Lower leg skin (tissue), 4 donors: ENCODE data around the gene NARS2. TPM values are rescaled to one million over a fixed set of nuclear protein-coding genes. Genes with fewer than 3 reads are reported as not detected.

Experiments used
- DNase-seq, 2 donors: peaks; one replicate each; pipeline ENCODE4 v3.0.0-alpha.2; 2019; ENCODE audit warnings: low spot score in 2 of 2
- H3K4me3 ChIP-seq: fragments of 200-600 bp; sonication (generic); 2 replicates; pipeline ENCODE4 v1.5.1; 2017; ENCODE audit warnings: mild to moderate bottlenecking, low read depth; ENCODE audit not compliant: poor library complexity, severe bottlenecking
- CTCF ChIP-seq, 3 donors: fragments of 450-650 bp; IDR thresholded peaks; one replicate each; pipeline ENCODE4 v1.5.1; 2016; ENCODE audit warnings: antibody characterized with exemption in 3 of 3, mild to moderate bottlenecking in 3 of 3, moderate library complexity in 2 of 3
- POLR2A ChIP-seq, 2 donors: fragments of 450-650 bp; IDR thresholded peaks; one replicate each; pipeline ENCODE4 v1.6.1; 2016 to 2017; ENCODE audit warnings: antibody characterized with exemption in 2 of 2, mild to moderate bottlenecking in 1 of 2, moderate library complexity in 1 of 2
- WGBS, 2 donors: methylation state at CpG; one replicate each; pipeline ENCODE4 v1.1.5; 2018; 5-methylcytosine and 5-hydroxymethylcytosine counted together
- intact Hi-C: fragments of 100-400 bp; cut with DNase I; formaldehyde crosslinking; loops from one replicate; pipeline ENCODE4 v1.15.0; 2023; ENCODE audit warnings: low total_unique reads
- total RNA-seq, 4 donors: library from RNA; depleted of rRNA; stranded (reverse); fragments of >200 nt; gene quantifications; one replicate each; pipeline ENCODE4 v1.1.0, GENCODE V29; 2016

NARS2 gene
- total RNA-seq, result 10 to 100 TPM; 11.2 to 15.7 (median 14.0) TPM

DNA sequence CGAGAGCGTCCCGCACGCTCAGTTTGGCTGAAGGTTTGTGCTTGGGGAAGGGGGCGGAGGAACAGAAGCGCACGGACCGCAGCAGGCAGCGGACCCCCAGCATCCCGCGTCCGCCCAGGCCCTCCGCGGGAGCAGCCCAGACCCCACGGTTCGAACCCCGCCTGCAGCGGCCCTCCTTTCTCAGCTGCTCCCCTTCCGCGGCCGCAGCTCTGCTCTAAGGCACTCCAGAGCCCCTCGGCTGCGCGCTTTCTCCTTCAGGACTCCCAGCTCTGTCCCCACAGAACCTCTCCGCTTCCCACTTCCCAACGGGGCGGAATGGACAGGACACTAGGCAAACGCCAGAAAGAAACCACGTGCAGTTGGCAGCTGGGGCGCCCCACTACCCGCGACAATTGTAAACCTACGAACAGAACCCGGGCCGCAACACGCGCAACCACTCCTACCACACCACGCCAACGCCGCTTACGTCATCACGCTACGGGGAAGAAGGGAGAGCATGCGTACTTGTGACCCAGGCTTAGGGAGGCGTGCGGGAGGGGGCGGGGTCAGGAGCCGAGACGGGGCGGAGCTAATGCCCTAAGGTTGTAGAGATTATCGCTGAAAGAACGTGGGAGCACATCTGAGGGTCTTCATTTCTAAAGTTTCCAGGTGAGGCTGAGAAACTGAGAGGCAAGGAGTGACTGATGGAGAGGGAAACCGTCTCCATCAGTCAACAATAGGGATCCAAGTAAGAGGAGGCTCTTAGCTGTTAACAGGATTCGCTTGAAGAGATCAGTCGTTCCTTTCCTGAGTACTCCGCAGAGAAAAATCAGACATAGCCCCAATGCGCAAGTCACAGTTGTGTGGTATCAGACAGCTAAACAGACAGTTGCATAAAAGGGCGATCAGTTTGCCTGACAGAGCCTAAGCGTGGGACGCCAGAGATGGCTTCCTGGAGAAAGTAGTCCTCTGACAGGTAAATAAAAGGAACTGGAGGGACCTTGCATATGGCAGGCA lies at the start of gene NARS2:
NARS2 (minus strand) TSS at position 479 of the 996 bp plus-strand sequence; CDS start at position 103, 376 bp downstream.
- peak within 1 kb of the TSS; percentile 65 for H3K4me3 ChIP-seq
- peak; percentile 98 to 100 for DNase-seq
- WGBS, 2 donors, result 0 to 1% methylated on average over 60 of the region's 60 CpGs
- TF ChIP-seq CTCF (IDR thresholded peaks at IDR 0.05) (no peak), POLR2A (IDR thresholded peaks at IDR 0.05) (no peak)
- intact Hi-C loops, result no loop called here

- WGBS, 2 donors, result 77 to 83% methylated on average over 5 of the region's 5 CpGs
Observed at GRCh38 chr11:78622666-78623065, 48.0 kb upstream of the NARS2 start.

GRCh38 chr11:78620159-78620558 lies 45.5 kb upstream of the NARS2 start:
- intact Hi-C loops, result no loop called here
- no peak for DNase-seq
- WGBS, 2 donors, result 81 to 88% methylated on average over 2 of the region's 2 CpGs
- TF ChIP-seq CTCF (IDR thresholded peaks at IDR 0.05), result no peak
- TF ChIP-seq POLR2A (IDR thresholded peaks at IDR 0.05), result no peak
- no peak overlapping the region for H3K4me3 ChIP-seq

More at GRCh38 chr11:78622666-78623065, 48.0 kb upstream of the NARS2 start:
- intact Hi-C loops, result no loop called here
- no peak for DNase-seq
- TF ChIP-seq POLR2A (IDR thresholded peaks at IDR 0.05), result no peak
- no peak for TF ChIP-seq CTCF (IDR thresholded peaks at IDR 0.05)
- H3K4me3 ChIP-seq, result no peak overlapping the region

GRCh38 chr11:78615724-78616123 lies 41.1 kb upstream of the NARS2 start:
- TF ChIP-seq POLR2A (IDR thresholded peaks at IDR 0.05), result no peak
- TF ChIP-seq CTCF (IDR thresholded peaks at IDR 0.05), result no peak
- 60 to 74% methylated on average over 1 of the region's 1 CpG for WGBS, 2 donors
- intact Hi-C loops, result no loop called here
- DNase-seq, result no peak
- no peak overlapping the region for H3K4me3 ChIP-seq

DNA sequence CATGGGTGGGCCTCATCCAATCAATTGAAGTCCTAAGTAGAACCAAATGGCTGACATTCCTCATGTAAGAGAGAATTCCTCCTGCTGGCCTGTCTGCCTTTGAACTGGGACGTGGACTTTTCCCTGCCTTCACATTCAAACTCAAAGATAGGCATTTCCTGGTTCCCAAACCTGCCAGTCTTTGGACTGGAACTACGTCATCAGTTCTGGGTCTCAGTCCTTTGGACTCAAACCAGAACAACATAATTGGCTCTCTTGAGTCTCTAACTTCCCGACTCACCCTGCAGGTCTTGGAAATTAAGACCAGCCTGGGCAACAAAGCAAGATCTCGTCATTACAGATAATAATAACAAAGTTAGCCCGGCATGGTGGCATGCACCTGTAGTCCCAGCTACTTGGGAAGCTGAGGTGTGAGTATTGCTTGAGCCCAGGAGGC lies 38.7 kb upstream of the NARS2 start:
- 63 to 76% methylated on average over 5 of the region's 5 CpGs for WGBS, 2 donors
- DNase-seq, result no peak
- no peak overlapping the region for H3K4me3 ChIP-seq
- intact Hi-C loops, result no loop called here
- TF ChIP-seq POLR2A (IDR thresholded peaks at IDR 0.05) (no peak), CTCF (IDR thresholded peaks at IDR 0.05) (no peak)
